Measurements from ENCODE around the gene LMF1.

- no peak for TF ChIP-seq POLR2A (IDR thresholded peaks at IDR 0.05)
- TF ChIP-seq CTCF (IDR thresholded peaks at IDR 0.05) = no peak
- TF ChIP-seq POLR2AphosphoS5 (IDR thresholded peaks at IDR 0.05) = no peak
These were observed 70.6 kb downstream of the LMF1 start for GRCh38 chr16:900211-900610.
